WTC11 (cell line): ENCODE results near the gene BET1. TPM values are rescaled to one million over a fixed set of nuclear protein-coding genes. Genes with fewer than 3 reads are reported as not detected.
A peak's percentile ranks its signal among the peaks of the same experiment; 100 is the strongest.

Experiments used
- ATAC-seq: fragments of 200-7000 bp; cut with Tn5 transposase; 2 replicates; pipeline ENCODE4 v1.10.0; 2021; ENCODE audit warnings: mild to moderate bottlenecking, moderate library complexity
- CTCF ChIA-PET: fragments of 300-600 bp; sonication (Branson Sonifier 250); formaldehyde crosslinking; loops from one replicate; lab custom pipeline; 2021; ENCODE audit warnings: antibody characterized with exemption; lab: Charles Lee
- POLR2A ChIA-PET: fragments of 350-600 bp; sonication (Branson Sonifier 250); formaldehyde crosslinking; loops from one replicate; lab custom pipeline; 2021; ENCODE audit warnings: antibody characterized with exemption; lab: Charles Lee
- DNase-seq: peaks from one replicate; pipeline ENCODE4 v3.0.0; 2021; ENCODE audit warnings: low spot score
- H3K27ac Mint-ChIP-seq: 2 replicates; pipeline ENCODE4 v1.8.0; 2021; ENCODE audit warnings: mixed read lengths
- H3K27me3 Mint-ChIP-seq: 2 replicates; pipeline ENCODE4 v1.8.0; 2021; ENCODE audit warnings: low read depth, mild to moderate bottlenecking, moderate library complexity, mixed read lengths
- H3K36me3 Mint-ChIP-seq: 2 replicates; pipeline ENCODE4 v1.8.0; 2021; ENCODE audit warnings: mixed read lengths
- H3K4me1 Mint-ChIP-seq: 2 replicates; pipeline ENCODE4 v1.8.0; 2022; ENCODE audit warnings: mixed read lengths
- H3K4me3 Mint-ChIP-seq: 2 replicates; pipeline ENCODE4 v1.8.0; 2021; ENCODE audit warnings: mild to moderate bottlenecking, moderate library complexity, mixed read lengths
- H3K9me3 Mint-ChIP-seq: 2 replicates; pipeline ENCODE4 v1.8.0; 2021; ENCODE audit warnings: mixed read lengths
- E2F4 ChIP-seq: sonication (generic); formaldehyde crosslinking; IDR thresholded peaks from 2 replicates; pipeline ENCODE4 v1.8.1; 2022; ENCODE audit warnings: low read depth, mild to moderate bottlenecking, moderate library complexity, missing genetic modification reagents, borderline replicate concordance
- E2F5 ChIP-seq: sonication (generic); formaldehyde crosslinking; IDR thresholded peaks from 2 replicates; pipeline ENCODE4 v1.8.1; 2022; ENCODE audit warnings: mild to moderate bottlenecking, moderate library complexity, missing genetic modification reagents
- EMX1 ChIP-seq: fragments of 250-450 bp; sonication (Bioruptor Pico); IDR thresholded peaks from 2 replicates; pipeline ENCODE4 v1.8.0; 2021; ENCODE audit warnings: mild to moderate bottlenecking
- ERG ChIP-seq: fragments of 250-450 bp; sonication (Bioruptor Pico); IDR thresholded peaks from 2 replicates; pipeline ENCODE4 v1.8.0; 2021; ENCODE audit warnings: mild to moderate bottlenecking
- ETV6 ChIP-seq: sonication (generic); formaldehyde crosslinking; IDR thresholded peaks from 2 replicates; pipeline ENCODE4 v1.8.1; 2022; ENCODE audit warnings: mild to moderate bottlenecking, missing genetic modification reagents
- PRDM15 ChIP-seq: sonication (generic); formaldehyde crosslinking; IDR thresholded peaks from 2 replicates; pipeline ENCODE4 v1.8.0; 2022; ENCODE audit warnings: missing genetic modification reagents
- PRRX2 ChIP-seq: fragments of 250-450 bp; sonication (Bioruptor Pico); IDR thresholded peaks from 2 replicates; pipeline ENCODE4 v1.8.0; 2021; ENCODE audit warnings: mild to moderate bottlenecking
- RORB ChIP-seq: fragments of 250-450 bp; sonication (Bioruptor Pico); IDR thresholded peaks from 2 replicates; pipeline ENCODE4 v1.9.0; 2021; ENCODE audit warnings: mild to moderate bottlenecking
- ZMAT4 ChIP-seq: fragments of 250-450 bp; sonication (Bioruptor Pico); IDR thresholded peaks from 2 replicates; pipeline ENCODE4 v1.9.0; 2021; ENCODE audit warnings: mild to moderate bottlenecking
- ZNF121 ChIP-seq: sonication (generic); formaldehyde crosslinking; IDR thresholded peaks from 2 replicates; pipeline ENCODE4 v1.8.0; 2023; ENCODE audit warnings: missing genetic modification reagents
- total RNA-seq: library from RNA; stranded (reverse); gene quantifications from 3 replicates; pipeline ENCODE4 v1.2.3, GENCODE V29; 2021
- TF ChIP-seq, protein P1 (sequence below): sonication (generic); formaldehyde crosslinking; conservative IDR thresholded peaks from 2 replicates; pipeline ENCODE4 v1.8.1; 2022; ENCODE audit warnings: mild to moderate bottlenecking, missing genetic modification reagents
- TF ChIP-seq, protein P2 (sequence below): fragments of 250-450 bp; sonication (Bioruptor Pico); IDR thresholded peaks from 2 replicates; pipeline ENCODE4 v1.9.0; 2021; ENCODE audit warnings: mild to moderate bottlenecking, borderline replicate concordance
- TF ChIP-seq, protein P3 (sequence below): sonication (generic); formaldehyde crosslinking; IDR thresholded peaks from 2 replicates; pipeline ENCODE4 v1.8.1; 2023; ENCODE audit warnings: mild to moderate bottlenecking, missing genetic modification reagents

BET1 gene
- total RNA-seq, 1 experiment from 2014 or later = 26.7 TPM

DNA sequence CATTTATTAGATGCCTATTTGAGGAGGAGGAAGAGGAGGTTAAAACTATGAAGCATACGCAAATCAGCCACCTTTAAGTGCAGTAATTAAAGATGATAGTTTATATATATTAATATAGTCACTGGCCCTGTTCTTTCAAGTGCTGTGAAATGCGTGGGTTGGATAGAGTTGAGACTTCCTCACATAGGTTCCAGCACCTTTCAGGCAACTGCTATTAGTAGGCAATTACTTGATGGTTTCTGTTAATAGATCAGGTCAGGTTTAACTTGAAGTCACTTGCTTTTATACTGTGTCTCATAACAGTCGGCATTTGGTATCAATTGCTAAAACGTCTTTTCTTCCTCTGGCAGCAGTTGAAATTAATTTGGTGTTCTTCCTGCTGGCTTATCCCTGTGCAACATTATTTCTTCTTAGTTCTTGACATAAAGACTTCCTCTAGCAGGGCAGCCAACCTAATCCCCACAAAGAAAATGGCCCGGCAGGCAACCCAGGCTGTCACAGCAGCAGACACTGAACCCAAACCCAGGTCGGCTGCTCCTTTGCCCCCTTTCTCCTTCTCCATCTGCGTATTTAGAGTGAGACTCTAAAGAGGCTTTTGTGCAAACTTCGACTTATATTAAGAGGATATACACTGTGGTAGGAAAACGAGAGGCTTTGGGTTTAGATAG, 35.3 kb upstream of the BET1 start:
- TF ChIP-seq ZMAT4 = no peak
- TF ChIP-seq, protein P1, sequence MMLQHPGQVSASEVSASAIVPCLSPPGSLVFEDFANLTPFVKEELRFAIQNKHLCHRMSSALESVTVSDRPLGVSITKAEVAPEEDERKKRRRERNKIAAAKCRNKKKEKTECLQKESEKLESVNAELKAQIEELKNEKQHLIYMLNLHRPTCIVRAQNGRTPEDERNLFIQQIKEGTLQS (CRISPR knock-in tag) = no peak
- no peak for TF ChIP-seq E2F5
- TF ChIP-seq, protein P2, sequence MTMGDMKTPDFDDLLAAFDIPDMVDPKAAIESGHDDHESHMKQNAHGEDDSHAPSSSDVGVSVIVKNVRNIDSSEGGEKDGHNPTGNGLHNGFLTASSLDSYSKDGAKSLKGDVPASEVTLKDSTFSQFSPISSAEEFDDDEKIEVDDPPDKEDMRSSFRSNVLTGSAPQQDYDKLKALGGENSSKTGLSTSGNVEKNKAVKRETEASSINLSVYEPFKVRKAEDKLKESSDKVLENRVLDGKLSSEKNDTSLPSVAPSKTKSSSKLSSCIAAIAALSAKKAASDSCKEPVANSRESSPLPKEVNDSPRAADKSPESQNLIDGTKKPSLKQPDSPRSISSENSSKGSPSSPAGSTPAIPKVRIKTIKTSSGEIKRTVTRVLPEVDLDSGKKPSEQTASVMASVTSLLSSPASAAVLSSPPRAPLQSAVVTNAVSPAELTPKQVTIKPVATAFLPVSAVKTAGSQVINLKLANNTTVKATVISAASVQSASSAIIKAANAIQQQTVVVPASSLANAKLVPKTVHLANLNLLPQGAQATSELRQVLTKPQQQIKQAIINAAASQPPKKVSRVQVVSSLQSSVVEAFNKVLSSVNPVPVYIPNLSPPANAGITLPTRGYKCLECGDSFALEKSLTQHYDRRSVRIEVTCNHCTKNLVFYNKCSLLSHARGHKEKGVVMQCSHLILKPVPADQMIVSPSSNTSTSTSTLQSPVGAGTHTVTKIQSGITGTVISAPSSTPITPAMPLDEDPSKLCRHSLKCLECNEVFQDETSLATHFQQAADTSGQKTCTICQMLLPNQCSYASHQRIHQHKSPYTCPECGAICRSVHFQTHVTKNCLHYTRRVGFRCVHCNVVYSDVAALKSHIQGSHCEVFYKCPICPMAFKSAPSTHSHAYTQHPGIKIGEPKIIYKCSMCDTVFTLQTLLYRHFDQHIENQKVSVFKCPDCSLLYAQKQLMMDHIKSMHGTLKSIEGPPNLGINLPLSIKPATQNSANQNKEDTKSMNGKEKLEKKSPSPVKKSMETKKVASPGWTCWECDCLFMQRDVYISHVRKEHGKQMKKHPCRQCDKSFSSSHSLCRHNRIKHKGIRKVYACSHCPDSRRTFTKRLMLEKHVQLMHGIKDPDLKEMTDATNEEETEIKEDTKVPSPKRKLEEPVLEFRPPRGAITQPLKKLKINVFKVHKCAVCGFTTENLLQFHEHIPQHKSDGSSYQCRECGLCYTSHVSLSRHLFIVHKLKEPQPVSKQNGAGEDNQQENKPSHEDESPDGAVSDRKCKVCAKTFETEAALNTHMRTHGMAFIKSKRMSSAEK (CRISPR knock-in tag) = no peak
- no peak for TF ChIP-seq RORB (CRISPR knock-in tag)
- TF ChIP-seq EMX1 (CRISPR knock-in tag) = no peak
- TF ChIP-seq E2F4 = no peak
- no peak for TF ChIP-seq PRRX2
- TF ChIP-seq ETV6 = no peak
- no peak for TF ChIP-seq ERG (CRISPR knock-in tag)
- no peak for TF ChIP-seq ZNF121 (CRISPR knock-in tag)
- TF ChIP-seq, protein P3, sequence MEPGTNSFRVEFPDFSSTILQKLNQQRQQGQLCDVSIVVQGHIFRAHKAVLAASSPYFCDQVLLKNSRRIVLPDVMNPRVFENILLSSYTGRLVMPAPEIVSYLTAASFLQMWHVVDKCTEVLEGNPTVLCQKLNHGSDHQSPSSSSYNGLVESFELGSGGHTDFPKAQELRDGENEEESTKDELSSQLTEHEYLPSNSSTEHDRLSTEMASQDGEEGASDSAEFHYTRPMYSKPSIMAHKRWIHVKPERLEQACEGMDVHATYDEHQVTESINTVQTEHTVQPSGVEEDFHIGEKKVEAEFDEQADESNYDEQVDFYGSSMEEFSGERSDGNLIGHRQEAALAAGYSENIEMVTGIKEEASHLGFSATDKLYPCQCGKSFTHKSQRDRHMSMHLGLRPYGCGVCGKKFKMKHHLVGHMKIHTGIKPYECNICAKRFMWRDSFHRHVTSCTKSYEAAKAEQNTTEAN (CRISPR knock-in tag) = no peak
- TF ChIP-seq PRDM15 (CRISPR knock-in tag) = no peak
- TF ChIP-seq, all 79 proteins: peak for 0
- no peaks in the 10 kb centered on the region for H3K27me3 Mint-ChIP-seq
- peaks cover 30% of the 10 kb centered on the region for H3K4me1 Mint-ChIP-seq
- H3K4me3 Mint-ChIP-seq = no peak overlapping the region
- ATAC-seq (peak; percentile 58), DNase-seq (no peak)
- H3K9me3 Mint-ChIP-seq = no peaks in the 10 kb centered on the region
- H3K27ac Mint-ChIP-seq = no peak overlapping the region
- ChIA-PET POLR2A (no interaction called here), CTCF (no interaction called here)
- H3K36me3 Mint-ChIP-seq = no peaks in the 10 kb centered on the region
